NCI-H128 (cell line): Measurements from ENCODE around the gene HK3.
"Not testable (repeated sequence)": the region's sequence is repeated elsewhere in the genome, so short reads cannot be mapped to it uniquely, and the experiment has no call there.

Experiments
- DNase-seq: peaks from one replicate; lab custom pipeline; 2025; ENCODE audit not compliant: unreplicated experiment; lab: John Stamatoyannopoulos, UW

Gene HK3

DNA sequence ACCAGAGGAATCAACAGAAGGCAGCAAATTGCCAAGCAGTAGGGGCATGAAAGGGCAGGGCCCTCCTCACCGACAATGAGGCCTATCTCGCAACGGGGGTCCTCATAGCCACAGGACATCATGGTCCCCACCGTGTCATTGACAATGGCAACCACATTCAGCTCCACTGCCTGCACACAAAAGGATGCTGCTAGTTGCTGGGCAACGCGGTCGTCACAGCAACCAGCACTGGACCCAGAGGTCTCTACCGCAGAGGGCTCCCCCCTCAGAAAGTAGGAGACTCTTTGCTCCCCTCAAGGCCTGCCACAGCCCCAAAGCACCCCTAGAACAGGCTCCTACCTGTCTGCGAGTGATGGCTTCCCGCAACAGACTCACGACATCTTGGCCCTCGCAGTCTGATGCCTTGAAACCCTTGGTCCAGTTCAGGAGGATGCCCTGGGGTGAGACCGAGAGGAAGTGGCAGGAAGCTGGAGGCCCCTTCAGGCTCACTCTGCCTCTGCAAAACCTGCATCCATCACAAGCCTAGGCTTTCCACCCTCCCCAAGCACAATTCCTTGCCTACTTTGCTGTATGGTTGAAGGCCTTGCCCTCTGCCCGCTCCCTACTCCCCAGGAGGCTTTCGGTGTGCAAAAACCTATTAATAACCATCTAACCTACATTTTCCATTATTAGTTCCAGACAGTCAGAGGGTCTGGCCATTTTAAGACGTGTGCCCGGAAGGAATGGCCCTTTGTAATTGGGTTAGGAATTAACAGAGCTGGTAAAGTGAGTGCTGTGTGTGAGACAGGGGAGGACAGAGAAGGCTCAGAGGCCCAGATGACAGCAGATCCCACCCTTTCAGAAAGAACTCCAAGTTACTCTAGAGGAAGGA is 15.2 kb downstream of the HK3 start:
- DNase-seq = no peak

DNA sequence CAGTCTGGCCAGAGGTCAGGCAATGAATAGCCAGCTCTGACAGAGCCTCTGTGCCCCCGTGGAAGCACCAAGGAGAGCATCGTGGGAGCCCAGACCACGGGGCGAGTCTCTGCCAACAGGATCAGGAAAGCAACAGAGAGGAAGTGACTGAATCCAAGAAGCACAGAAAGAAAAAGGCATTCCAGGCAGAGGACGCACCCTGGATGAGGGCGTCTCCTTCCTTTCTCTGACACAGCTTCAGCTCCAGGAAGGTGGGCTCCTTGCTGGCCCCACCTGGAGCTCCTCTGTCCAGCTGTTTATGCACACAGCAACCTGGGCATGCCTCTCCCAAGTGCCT is 16.6 kb downstream of the HK3 start:
- DNase-seq = no peak

DNA sequence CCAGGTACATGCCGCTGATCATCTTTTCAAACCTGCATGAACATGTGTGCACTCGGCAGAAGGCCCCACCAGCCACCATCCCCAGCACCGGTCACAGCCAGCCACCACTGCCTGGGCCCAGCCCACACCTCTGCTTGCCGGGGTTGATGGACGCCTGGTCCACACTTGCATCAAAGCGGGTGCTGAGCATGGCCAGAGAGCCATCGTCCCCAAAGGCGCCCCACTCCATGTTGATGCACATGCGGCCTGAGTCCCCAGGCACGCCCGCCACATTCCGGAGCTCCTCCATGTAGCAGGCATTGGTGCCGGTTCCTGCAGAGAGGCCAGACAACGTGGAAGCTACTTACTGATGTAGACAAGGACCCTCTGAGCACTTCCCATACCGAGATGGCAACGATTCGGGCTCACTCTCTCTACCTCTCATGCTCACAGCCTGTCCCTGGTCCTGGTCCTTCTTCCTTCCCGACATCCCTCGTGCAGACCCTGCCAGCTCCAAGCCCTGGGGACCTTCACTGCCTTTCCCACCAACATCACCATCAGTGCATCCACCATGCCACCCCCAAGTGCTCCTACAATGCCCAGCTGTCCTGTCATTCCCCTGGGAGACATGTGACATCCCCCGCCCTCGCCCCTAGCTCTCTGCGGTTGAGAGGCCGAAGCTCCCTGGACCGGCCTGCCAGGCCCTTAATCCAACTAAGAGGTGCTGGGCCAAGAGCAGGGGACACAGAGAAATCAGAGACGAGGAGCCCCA is 17.2 kb downstream of the HK3 start:
- no peak for DNase-seq

DNA sequence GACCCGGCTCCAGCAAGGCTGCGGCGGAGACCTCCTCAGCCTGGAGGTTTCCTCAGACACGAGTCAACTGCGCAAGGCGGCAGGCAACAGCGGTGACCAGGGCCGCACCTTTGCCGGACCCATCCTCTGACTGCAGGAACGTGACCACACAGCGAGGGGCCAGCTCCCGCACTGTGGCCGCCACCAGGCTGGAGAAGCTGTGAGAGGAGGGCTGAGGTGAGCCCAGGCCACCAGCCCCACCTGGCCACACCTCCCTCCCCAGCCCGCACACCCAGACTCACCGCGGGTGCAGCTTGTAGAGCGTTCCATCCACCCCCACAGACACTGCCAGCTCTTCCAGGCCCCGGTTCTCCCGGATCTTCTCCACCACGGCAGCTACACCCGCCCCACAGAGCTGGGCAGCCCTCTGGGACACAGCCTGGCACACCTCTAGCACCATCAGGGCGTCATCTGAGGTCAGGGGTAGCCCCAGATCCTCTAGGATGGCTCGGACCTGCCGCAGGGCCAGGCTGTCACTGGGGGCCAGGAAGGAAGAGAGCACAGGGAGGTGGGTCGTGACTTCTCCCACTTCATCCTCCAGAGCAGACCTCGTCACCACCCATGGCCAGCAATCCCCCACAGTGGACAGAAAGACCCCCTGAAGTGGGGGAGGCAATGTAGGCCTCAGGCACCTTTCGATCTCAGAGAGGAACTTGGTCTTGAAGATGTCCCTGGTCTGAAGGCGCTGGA is 18.0 kb downstream of the HK3 start:
- DNase-seq = no peak

DNA sequence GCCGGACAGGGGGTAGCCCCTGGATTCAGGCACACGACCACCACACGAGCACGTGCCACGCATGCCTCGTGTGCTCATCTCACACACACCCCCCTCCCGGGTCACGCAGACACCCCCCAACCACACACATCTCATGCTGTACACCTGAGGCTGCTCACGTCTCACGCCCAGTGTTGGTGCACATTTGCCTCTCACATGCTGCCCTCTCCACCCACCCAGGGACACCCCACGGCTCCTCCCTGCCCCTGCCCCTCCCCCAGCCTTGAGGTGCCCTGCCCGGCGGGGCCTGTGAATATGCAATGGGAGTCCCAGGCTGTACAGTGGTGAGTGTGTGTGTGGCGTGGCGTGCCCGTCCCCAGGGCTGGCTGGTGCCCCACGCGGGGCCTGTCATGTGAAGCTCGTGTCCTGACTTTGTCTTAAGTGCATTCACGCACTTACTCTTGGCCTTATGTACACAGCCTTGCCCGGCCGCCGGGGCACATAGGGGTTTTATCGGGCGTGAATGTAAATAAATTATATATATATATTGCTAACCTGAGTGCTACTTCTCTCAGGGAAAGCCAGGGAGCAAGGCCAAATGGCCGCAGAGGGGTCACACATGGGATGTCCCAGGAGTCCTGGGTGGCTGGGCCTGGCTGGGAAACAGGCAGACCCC is 18.7 kb downstream of the HK3 start:
- no peak for DNase-seq

DNA sequence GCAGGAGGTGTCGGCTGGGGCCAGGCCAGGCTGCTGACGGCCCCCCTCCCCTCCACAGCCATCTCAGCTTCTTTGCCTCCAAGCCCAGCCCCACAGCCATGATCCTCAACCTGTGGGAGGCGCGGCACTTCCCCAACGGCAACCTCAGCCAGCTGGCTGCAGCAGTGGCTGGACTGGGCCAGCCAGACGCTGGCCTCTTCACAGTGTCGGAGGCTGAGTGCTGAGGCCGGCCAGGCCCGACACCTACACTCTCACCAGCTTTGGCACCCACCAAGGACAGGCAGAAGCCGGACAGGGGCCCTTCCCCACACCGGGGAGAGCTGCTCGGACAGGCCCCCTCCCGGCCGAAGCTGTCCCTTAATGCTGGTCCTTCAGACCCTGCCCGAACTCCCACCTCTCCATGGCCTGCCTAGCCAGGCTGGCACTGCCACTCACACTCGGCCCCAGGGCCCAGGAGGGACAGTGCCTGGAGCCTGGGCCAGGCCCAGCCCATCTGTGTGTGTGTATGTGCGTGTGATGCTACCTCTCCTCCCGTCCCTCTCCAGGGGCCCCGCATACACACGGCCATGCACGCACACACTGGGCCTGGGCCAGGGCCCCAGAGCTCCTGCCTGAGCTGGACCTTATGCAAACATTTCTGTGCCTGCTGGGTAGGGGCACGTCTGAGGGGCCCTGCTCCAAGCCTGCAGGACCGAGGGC is 19.3 kb downstream of the HK3 start:
- no peak for DNase-seq

DNA sequence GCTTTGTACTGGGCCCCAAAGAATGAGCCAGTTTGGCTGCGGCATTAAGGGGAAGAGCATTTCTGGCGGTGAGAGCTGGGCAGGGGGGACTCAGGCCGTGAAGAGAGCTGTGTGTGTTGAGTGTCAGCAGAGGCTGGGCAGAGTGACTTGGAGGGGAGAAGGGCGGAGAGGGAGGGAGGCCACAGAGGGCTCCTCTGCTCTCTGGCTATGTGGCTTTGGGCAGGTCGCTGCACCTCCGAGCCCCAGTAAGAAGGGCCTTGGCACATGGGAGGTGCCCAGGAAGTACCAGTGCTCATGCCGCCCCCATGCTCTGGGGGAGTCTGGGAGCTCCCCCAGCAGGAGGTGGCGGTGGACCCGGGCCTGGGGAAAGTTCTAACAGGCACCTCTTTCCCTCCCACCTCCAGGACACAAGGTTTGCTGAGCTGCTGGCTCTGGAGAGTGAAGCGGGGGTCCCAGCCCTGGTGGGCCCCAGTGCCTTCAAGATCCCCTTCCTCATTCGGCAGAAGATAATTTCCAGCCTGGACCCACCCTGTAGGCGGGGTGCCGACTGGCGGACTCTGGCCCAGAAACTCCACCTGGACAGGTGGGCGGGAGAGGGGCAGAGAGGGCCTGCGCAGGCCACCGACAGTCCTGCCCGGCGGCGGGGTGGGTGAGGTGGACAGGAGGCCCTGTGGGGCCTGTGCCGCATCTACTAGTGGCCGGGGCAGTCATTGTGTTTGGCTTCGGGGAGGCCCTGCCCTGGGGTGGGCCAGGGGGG is 20.1 kb downstream of the HK3 start:
- DNase-seq = no peak

DNA sequence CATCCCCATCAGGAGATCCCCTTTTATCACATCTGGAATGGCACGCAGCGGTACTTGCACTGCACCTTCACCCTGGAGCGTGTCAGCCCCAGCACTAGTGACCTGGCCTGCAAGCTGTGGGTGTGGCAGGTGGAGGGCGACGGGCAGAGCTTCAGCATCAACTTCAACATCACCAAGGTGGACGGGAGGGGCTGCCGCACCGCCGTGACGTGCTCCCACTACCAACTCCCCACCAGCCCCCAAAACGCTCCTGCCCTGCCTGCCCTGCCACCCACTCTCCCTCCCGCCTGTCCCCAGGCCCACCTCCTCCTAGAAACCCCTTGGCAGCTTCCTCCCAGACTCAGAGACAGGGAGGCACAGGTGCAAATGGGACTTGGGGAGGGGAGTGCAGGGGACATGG is 20.7 kb downstream of the HK3 start:
- DNase-seq = no peak

DNA sequence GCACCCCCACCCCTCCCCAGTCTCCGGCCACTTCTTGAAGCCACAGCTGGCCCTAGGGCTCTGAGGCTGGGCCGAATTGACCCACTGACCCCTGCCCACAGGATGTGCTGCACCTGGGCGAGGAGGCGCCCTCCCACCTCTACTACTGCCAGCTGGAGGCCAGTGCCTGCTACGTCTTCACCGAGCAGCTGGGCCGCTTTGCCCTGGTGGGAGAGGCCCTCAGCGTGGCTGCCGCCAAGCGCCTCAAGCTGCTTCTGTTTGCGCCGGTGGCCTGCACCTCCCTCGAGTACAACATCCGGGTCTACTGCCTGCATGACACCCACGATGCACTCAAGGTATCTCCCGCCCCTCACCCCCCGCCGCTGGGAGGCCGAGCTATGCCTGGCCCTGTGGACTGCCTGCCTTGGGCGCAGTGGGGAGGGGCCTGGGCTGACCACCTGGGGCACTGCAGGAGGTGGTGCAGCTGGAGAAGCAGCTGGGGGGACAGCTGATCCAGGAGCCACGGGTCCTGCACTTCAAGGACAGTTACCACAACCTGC is 21.3 kb downstream of the HK3 start:
- no peak for DNase-seq

DNA sequence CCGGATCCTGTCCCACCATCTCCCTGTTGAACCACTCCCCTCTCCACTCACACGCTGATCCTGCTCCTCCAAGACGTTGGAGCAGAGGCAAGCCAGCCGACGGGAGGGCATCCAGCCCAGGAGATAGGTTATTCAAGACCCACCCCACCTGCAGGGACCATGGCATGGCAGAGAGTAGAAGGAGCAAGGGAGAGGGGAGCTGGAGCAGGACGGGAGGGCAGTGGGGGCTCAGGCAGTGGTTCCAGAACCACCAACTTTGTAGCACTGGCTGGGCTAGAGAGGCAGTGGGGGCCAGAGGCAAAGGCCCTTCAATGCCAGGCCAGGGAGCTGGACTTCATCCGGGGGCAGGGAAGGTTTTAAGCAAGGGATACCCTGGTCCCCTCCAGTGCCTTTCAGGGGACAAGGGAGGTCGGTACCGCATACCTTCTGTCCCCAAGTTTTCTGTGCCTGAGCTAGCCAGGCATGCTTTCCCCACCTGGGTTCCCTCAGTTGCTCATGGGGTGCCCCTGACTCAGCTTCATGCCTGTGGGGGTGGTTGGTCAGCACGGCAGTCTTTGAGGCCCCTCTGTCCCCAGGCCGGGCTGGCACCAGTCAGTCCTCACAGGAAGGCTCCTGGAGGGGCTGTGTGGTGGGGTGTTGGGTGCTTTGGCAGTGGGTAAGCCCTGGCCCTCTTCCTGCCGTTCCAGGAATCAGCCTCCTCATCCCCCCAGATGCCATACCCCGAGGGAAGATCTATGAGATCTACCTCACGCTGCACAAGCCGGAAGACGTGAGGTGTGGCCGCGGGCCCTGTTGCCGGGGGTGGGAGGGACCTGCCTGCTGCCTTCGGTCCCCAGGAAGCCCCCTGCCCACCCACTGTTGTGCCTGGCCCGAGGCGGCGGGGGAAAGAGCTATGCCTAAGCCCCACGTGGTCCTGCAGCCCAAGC is 22.4 kb downstream of the HK3 start:
- DNase-seq = no peak

DNA sequence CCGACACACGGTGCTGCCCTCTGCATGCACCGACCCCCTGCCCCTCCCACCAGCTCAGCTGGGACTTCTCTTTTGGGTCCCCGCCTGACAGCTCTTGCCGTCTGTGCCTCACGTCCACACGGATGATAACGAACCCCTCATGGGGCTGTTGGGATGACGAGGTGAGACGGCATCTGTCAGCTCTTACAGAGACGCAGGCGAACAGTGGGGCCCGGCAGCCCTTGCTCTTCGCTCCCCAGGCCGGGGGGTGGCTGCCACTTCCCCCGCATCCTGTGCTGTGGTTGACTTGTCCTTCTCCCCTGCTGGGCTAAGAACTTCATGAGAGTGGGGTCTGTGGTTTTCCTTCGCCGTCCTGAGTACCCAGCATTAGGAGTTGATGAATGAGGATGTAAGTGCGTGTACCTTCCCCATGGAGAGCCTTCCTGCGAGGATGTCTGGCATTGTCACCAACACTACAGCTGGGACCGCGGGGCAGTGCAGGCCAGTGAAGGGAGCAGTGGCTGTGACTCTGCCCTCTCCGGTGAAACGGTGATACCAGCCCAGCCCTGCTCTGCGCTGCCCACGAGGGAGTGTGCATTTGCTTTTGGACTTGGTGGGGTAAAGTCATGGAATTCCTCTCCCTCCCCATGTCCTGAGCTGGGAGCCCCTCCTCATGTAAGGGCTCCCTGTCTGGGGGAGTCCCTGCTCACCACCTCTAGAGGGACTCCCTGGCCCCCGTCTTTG is 23.2 kb downstream of the HK3 start:
- no peak for DNase-seq

DNA sequence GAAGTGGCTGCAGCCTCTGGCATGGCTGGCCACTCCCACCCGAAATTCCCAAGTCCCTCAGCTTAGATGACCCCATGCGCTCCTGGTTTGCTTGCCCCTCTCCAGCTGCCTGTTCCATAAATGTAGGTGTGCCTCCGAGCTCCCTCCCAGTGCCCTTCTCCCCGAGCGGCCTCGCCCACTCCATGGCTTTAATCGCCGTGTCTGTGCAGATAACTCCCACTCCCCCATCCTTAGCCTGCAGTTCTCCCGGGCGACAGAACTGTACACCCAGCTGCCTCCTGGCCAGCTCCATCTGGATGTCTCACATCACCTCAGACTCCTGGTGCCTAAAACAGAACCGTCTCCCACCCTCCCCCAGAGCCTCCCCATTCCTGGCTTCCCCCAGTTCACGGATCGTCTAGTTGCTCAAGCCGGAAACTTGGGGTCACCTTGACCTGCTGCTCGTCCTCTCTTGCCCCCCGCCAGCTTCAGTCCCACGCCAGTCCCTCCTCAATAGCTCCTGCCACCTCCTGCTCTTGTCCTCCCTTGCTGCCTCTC is 24.1 kb downstream of the HK3 start:
- DNase-seq = no peak

DNA sequence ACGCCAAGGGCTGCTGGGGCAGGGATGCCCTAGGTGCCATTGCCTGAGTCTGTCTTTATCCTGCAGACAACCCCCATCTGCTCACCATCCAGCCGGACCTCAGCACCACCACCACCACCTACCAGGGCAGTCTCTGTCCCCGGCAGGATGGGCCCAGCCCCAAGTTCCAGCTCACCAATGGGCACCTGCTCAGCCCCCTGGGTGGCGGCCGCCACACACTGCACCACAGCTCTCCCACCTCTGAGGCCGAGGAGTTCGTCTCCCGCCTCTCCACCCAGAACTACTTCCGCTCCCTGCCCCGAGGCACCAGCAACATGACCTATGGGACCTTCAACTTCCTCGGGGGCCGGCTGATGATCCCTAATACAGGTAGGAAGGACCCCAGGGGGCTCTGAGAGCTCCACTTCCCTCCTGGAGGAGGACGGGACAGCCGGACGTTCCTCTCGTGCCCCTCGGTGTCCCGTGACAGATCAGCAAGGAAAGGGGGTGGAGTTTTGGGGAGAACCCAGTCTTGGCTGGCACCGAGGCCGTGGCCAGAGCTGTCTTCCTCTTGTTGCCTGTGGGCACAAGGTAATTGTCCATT is 24.9 kb downstream of the HK3 start:
- DNase-seq = no peak

DNA sequence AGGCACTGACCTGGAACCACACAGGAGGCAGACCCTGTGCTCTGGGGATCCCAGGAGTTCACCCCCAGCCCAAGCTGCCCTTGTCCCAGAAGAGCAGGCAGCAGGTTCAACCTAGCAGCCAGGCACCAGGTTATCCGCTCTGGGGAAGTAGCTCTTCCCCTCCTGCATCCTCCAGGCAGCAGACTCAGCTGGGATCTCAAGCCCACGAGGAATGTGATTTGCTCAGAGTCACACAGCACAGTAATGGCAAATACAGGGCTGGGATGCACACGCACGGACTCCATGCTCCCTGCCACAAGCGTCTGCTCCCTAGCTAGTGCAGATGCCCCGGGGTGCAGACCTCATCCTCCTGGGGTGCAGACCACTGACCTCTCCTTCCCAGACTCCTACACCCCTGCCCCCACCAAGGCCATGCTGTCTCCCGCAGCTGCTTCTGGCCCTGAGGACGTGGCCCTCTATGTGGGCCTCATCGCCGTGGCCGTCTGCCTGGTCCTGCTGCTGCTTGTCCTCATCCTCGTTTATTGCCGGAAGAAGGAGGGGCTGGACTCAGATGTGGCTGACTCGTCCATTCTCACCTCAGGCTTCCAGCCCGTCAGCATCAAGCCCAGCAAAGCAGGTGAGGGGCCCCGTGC is 25.5 kb downstream of the HK3 start:
- DNase-seq = no peak

DNA sequence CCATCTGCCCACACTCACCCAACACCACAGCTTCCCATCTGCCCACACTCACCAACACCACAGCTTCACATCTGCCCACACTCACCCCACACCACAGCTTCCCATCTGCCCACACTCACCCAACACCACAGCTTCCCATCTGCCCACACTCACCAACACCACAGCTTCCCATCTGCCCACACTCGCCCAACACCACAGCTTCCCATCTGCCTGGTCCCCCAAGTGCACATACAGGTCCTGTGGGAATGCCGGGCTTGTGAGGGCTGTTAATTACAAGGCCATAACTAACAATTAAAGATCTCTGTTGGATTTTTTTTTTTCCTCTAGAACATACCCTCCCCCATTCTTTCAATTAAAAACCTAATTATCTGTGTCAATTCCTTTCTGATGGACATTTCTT is 26.1 kb downstream of the HK3 start:
- not testable (repeated sequence) for DNase-seq

DNA sequence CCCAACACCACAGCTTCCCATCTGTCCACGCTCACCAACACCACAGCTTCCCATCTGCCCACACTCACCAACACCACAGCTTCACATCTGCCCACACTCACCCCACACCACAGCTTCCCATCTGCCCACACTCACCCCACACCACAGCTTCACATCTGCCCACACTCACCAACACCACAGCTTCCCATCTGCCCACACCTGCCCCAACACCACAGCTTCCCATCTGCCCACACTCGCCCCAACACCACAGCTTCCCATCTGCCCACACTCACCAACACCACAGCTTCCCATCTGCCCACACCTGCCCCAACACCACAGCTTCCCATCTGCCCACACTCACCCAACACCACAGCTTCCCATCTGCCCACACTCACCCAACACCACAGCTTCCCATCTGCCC is 26.6 kb downstream of the HK3 start:
- not testable (repeated sequence) for DNase-seq

DNA sequence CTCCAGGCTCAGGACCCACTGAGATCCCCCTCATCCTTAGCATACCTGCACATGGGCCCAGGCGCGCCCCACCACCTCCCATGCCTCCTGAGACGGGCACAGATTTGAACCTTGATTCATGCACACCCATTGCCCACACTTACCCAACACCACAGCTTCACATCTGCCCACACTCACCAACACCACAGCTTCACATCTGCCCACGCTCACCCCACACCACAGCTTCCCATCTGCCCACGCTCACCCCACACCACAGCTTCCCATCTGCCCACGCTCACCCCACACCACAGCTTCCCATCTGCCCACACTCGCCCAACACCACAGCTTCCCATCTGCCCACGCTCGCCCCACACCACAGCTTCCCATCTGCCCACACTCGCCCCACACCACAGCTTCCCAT is 28.5 kb downstream of the HK3 start:
- DNase-seq = not testable (repeated sequence)
